Naive B cell (primary cell): ENCODE data around the gene FALEC. TPM values are rescaled to one million over a fixed set of nuclear protein-coding genes. Genes with fewer than 3 reads are reported as not detected.
A peak's percentile ranks its signal among the peaks of the same experiment; 100 is the strongest.

Experiments used
- ATAC-seq, 2 donors: fragments of 150-1000 bp; cut with Tn5 transposase; 2 replicates each; pipeline ENCODE4 v1.10.0; 2021; ENCODE audit warnings: low read depth in 2 of 2, mild to moderate bottlenecking in 2 of 2, moderate library complexity in 2 of 2
- DNase-seq: peaks from one replicate; pipeline ENCODE4 v3.0.0; 2022
- H3K27ac Mint-ChIP-seq, 6 donors: one replicate each; pipeline ENCODE4 v1.8.0; 2020 to 2022; ENCODE audit warnings: mild to moderate bottlenecking in 6 of 6, mixed read lengths in 6 of 6, moderate library complexity in 5 of 6, inconsistent platforms in 2 of 6
- H3K27me3 Mint-ChIP-seq, 3 donors: one replicate each; pipeline ENCODE4 v1.8.0; 2021 to 2022; ENCODE audit warnings: mixed read lengths in 3 of 3, mild to moderate bottlenecking in 1 of 3
- H3K36me3 Mint-ChIP-seq, 2 donors: one replicate each; pipeline ENCODE4 v1.8.0; 2020 to 2022; ENCODE audit warnings: mixed read lengths in 2 of 2, inconsistent platforms in 1 of 2, mild to moderate bottlenecking in 1 of 2
- H3K4me1 Mint-ChIP-seq, 3 donors: one replicate each; pipeline ENCODE4 v1.8.0; 2020 to 2022; ENCODE audit warnings: mixed read lengths in 3 of 3, inconsistent platforms in 1 of 3, mild to moderate bottlenecking in 1 of 3, moderate library complexity in 1 of 3
- H3K4me3 Mint-ChIP-seq, 8 donors: one replicate each; pipeline ENCODE4 v1.8.0; 2020 to 2022; ENCODE audit warnings: mild to moderate bottlenecking in 8 of 8, mixed read lengths in 8 of 8, moderate library complexity in 8 of 8, inconsistent platforms in 2 of 8
- H3K9me3 Mint-ChIP-seq, 7 donors: one replicate each; pipeline ENCODE4 v1.8.0; 2020 to 2022; ENCODE audit warnings: mixed read lengths in 7 of 7, mild to moderate bottlenecking in 5 of 7, inconsistent platforms in 2 of 7, moderate library complexity in 1 of 7
- polyA plus RNA-seq, 6 donors: library from polyadenylated mRNA; unstranded; fragments of 300-500 nt; fragmentation: Illumina TruSeq; gene quantifications; one replicate each; pipeline ENCODE4 v1.2.3, GENCODE V29; 2021; ENCODE audit warnings: low read depth in 6 of 6

FALEC gene
- polyA plus RNA-seq, 6 donors from 2014 or later = 0.68 to 2.6 (median 1.3) TPM; not detected in 2

GRCh38 chr1:150486966-150487762, 28.4 kb upstream of the FALEC start, which contains the start of gene TARS2:
TARS2 (plus strand) TSS chr1:150487419; CDS start chr1:150487451, 32 bp downstream.
- peak; percentile 98 to 99 for ATAC-seq
- peak within 1 kb of the TSS; percentile 97 to 99 (median 99) for H3K27ac Mint-ChIP-seq
- no peaks in the 10 kb centered on the region for H3K9me3 Mint-ChIP-seq

DNA sequence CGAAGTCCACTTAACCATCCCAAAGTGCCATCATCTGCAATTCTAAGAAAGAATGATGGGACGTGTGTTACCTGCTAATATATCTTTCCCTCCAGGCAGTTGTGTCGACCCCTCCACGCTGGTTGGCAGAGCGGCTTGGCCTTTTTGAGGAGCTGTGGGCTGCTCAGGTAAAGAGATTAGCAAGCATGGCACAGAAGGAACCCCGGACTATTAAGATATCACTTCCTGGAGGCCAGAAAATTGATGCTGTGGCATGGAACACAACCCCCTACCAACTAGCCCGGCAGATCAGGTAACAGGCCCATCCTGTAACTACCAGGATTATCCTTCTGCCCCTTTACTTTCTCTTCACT, 27.8 kb upstream of the FALEC start:
- peak overlapping the region; percentile 95 to 100 (median 98) for H3K4me3 Mint-ChIP-seq
- no peak for DNase-seq
- ATAC-seq = no peak
- H3K27ac Mint-ChIP-seq = peak overlapping the region; percentile 97 to 99 (median 99)
- H3K4me1 Mint-ChIP-seq = peaks cover 16 to 25% (median 22%) of the 10 kb centered on the region in 3 donors
- H3K9me3 Mint-ChIP-seq = no peaks in the 10 kb centered on the region
- peaks cover 18 to 22% of the 10 kb centered on the region in 2 donors for H3K36me3 Mint-ChIP-seq
- no peaks in the 10 kb centered on the region for H3K27me3 Mint-ChIP-seq

More at GRCh38 chr1:150486966-150487762, 28.4 kb upstream of the FALEC start, which contains the start of gene TARS2:
- Mint-ChIP-seq H3K4me1 (peaks cover 16 to 25% (median 22%) of the 10 kb centered on the region in 3 donors), H3K27me3 (no peaks in the 10 kb centered on the region), H3K36me3 (peaks cover 18 to 22% of the 10 kb centered on the region in 2 donors), H3K4me3 (peak within 1 kb of the TSS; percentile 95 to 100 (median 98))
- peak; percentile 96 for DNase-seq

DNA sequence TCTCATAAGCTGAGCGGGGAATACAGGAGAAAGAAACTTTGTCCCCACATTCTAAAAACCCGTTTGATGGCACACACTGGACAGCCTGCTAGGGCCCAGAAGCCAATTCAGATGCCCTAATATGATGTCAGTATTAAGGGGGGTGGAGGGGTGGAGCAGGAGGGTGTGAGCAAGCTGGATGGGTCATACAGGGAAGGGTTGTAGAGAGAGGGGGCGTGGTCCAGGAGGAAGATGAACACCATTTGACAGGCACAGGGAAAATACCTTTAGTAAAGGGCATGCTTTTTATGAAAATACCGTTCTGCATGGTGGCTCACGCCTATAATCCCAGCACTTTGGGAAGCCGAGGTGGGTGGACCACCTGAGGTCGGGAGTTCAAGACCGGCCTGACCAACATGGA, 22.4 kb upstream of the FALEC start:
- H3K27ac Mint-ChIP-seq = no peak overlapping the region
- no peaks in the 10 kb centered on the region for H3K9me3 Mint-ChIP-seq
- peaks cover 7 to 16% (median 10%) of the 10 kb centered on the region in 3 donors for H3K4me1 Mint-ChIP-seq
- DNase-seq (no peak), ATAC-seq (no peak)
- H3K36me3 Mint-ChIP-seq = peaks cover 18 to 31% of the 10 kb centered on the region in 2 donors
- H3K4me3 Mint-ChIP-seq = no peak overlapping the region
- no peaks in the 10 kb centered on the region for H3K27me3 Mint-ChIP-seq

DNA sequence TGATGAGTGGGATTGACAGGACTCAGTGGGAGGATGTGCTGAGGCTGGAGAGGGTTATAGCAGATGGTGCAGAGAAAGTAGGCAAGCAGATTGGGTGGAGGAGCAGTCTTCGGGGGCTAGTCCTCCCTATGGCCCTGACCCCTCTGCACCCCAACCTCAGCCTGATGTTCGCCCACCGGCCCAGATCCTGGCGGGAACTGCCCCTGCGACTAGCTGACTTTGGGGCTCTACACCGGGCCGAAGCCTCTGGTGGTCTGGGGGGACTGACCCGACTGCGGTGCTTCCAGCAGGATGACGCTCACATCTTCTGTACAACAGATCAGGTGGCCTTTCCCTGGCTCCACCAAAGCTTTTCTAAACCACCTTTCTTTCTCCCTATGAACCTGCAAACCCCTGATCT, 17.2 kb upstream of the FALEC start:
- H3K27me3 Mint-ChIP-seq = no peaks in the 10 kb centered on the region
- H3K4me1 Mint-ChIP-seq = peaks cover 0 to 4% (median 0%) of the 10 kb centered on the region in 3 donors
- peaks cover 8 to 40% of the 10 kb centered on the region in 2 donors for H3K36me3 Mint-ChIP-seq
- no peaks in the 10 kb centered on the region for H3K9me3 Mint-ChIP-seq
- H3K27ac Mint-ChIP-seq = peak overlapping the region in 1 of 6 donors; percentile 35
- ATAC-seq (no peak), DNase-seq (no peak)
- H3K4me3 Mint-ChIP-seq = no peak overlapping the region

GRCh38 chr1:150505431-150505830, 10.1 kb upstream of the FALEC start:
- no peak for DNase-seq
- H3K27me3 Mint-ChIP-seq = no peaks in the 10 kb centered on the region
- H3K36me3 Mint-ChIP-seq = peaks cover 12 to 34% of the 10 kb centered on the region in 2 donors
- H3K9me3 Mint-ChIP-seq = no peaks in the 10 kb centered on the region
- ATAC-seq = no peak
- H3K27ac Mint-ChIP-seq = no peak overlapping the region
- no peak overlapping the region for H3K4me3 Mint-ChIP-seq
- H3K4me1 Mint-ChIP-seq = peaks cover 0 to 7% (median 6%) of the 10 kb centered on the region in 3 donors

DNA sequence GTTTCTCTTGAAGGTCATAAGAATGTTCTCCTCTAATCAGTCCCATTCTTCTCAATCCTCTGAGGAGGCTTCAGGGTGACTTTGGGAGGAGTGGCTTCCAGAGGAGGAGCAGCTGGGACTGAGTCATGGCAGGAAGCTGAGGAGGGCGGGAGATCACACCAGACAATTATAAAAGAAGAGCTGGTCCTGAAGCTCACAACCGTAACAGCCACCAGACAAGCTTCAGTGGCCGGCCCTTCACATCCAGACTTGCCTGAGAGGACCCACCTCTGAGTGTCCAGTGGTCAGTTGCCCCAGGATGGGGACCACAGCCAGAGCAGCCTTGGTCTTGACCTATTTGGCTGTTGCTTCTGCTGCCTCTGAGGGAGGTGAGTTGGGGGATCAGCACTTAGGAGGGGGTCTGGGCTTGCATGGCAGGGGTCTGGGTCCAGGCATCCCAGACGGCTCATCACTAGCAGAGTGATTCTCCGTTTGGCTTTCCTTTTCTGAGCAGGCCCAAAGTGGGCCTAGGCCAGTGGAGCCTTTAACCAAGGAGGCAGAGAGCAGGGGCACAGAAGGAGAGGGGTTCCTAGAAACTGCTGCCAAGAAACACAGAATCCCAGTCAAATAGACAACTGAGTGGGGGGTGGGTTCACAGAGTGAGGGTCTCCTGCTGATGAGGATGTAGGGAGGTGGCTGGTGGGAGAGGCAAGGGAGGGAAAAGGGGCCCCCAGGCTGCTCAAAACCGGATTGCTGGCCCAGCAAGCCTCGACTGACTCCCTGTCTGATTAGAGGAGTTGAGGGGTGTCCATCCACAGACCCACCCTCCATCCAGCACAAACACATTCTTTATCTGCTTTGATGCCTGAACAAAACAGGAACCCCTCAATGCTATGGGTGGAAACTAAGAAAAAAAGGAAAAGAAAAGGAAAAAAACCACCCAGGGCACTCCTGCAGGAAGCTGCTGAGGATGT, 7.4 kb upstream of the FALEC start, which contains the start of gene ECM1:
TSS of gene ECM1 (plus strand) at position 198 of the 953 bp plus-strand sequence. CDS start at position 299, 101 bp downstream.
- peaks cover 0 to 13% (median 11%) of the 10 kb centered on the region in 3 donors for H3K4me1 Mint-ChIP-seq
- ATAC-seq (no peak), DNase-seq (no peak)
- H3K9me3 Mint-ChIP-seq = no peaks in the 10 kb centered on the region
- H3K4me3 Mint-ChIP-seq = no peak within 1 kb of the TSS
- no peaks in the 10 kb centered on the region for H3K27me3 Mint-ChIP-seq
- H3K36me3 Mint-ChIP-seq = peaks cover 8 to 27% of the 10 kb centered on the region in 2 donors
- peak within 1 kb of the TSS in 4 of 6 donors; percentile 46 to 80 (median 58) for H3K27ac Mint-ChIP-seq

- Mint-ChIP-seq H3K36me3 (peaks cover 8 to 23% of the 10 kb centered on the region in 2 donors), H3K9me3 (no peaks in the 10 kb centered on the region), H3K27me3 (no peaks in the 10 kb centered on the region), H3K4me3 (no peak overlapping the region), H3K4me1 (peaks cover under 1 to 13% (median 11%) of the 10 kb centered on the region in 3 donors), H3K27ac (peak overlapping the region in 2 of 6 donors; percentile 42 to 47)
- ATAC-seq (no peak), DNase-seq (no peak)
Measured at GRCh38 chr1:150508982-150509381, 6.6 kb upstream of the FALEC start.

DNA sequence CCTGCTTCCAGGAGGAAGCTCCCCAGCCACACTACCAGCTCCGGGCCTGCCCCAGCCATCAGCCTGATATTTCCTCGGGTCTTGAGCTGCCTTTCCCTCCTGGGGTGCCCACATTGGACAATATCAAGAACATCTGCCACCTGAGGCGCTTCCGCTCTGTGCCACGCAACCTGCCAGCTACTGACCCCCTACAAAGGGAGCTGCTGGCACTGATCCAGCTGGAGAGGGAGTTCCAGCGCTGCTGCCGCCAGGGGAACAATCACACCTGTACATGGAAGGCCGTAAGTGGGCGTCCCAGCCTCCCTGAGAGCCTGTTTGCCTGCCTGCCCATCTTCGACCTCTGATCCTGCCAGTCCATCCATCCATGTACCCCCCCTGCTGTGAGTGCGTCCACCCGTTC, 4.0 kb upstream of the FALEC start:
- H3K9me3 Mint-ChIP-seq = no peaks in the 10 kb centered on the region
- peak overlapping the region in 3 of 6 donors; percentile 26 to 84 (median 53) for H3K27ac Mint-ChIP-seq
- no peak for ATAC-seq
- H3K4me1 Mint-ChIP-seq = peaks cover 14 to 30% (median 26%) of the 10 kb centered on the region in 3 donors
- H3K36me3 Mint-ChIP-seq = peaks cover 0 to 7% of the 10 kb centered on the region in 2 donors
- no peak for DNase-seq
- peak overlapping the region in 2 of 8 donors; percentile 68 to 84 for H3K4me3 Mint-ChIP-seq
- H3K27me3 Mint-ChIP-seq = no peaks in the 10 kb centered on the region

- Mint-ChIP-seq H3K4me3 (peak overlapping the region in 2 of 8 donors; percentile 62 to 84), H3K36me3 (peaks cover 0 to 7% of the 10 kb centered on the region in 2 donors), H3K9me3 (no peaks in the 10 kb centered on the region), H3K27ac (peak overlapping the region in 2 of 6 donors; percentile 53 to 84), H3K4me1 (peaks cover 20 to 35% (median 30%) of the 10 kb centered on the region in 3 donors), H3K27me3 (no peaks in the 10 kb centered on the region)
- DNase-seq (no peak), ATAC-seq (no peak)
Measured at GRCh38 chr1:150511985-150512660, 3.4 kb upstream of the FALEC start.

- H3K27ac Mint-ChIP-seq = peak overlapping the region in 2 of 6 donors; percentile 47 to 74
- DNase-seq (no peak), ATAC-seq (no peak)
- no peaks in the 10 kb centered on the region for H3K27me3 Mint-ChIP-seq
- H3K9me3 Mint-ChIP-seq = no peaks in the 10 kb centered on the region
- peaks cover 27 to 43% (median 37%) of the 10 kb centered on the region in 3 donors for H3K4me1 Mint-ChIP-seq
- H3K4me3 Mint-ChIP-seq = peak overlapping the region in 2 of 8 donors; percentile 62 to 84
- H3K36me3 Mint-ChIP-seq = peaks cover 0 to 3% of the 10 kb centered on the region in 2 donors
Measured at GRCh38 chr1:150512846-150513245, 2.7 kb upstream of the FALEC start.

DNA sequence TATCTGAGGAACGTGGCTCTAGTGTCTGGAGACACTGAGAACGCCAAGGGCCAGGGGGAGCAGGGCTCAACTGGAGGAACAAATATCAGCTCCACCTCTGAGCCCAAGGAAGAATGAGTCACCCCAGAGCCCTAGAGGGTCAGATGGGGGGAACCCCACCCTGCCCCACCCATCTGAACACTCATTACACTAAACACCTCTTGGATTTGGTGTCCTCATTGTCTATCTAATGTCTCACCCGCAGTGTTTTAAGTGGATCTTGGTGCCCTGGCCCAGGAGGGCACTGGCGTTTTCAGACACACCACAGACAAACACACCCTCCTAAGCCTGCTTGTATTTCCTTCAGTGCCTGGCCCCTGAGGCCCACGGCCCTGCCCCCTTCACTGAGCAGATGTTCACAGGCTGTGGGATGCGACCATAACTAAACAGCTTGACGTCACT, 2.2 kb upstream of the FALEC start:
- no peak for DNase-seq
- Mint-ChIP-seq H3K4me3 (peak overlapping the region in 3 of 8 donors; percentile 55 to 90 (median 84)), H3K27me3 (no peaks in the 10 kb centered on the region), H3K4me1 (peaks cover 28 to 43% (median 37%) of the 10 kb centered on the region in 3 donors), H3K36me3 (no peaks in the 10 kb centered on the region), H3K9me3 (no peaks in the 10 kb centered on the region), H3K27ac (peak overlapping the region in 3 of 6 donors; percentile 47 to 74 (median 60))
- no peak for ATAC-seq

DNA sequence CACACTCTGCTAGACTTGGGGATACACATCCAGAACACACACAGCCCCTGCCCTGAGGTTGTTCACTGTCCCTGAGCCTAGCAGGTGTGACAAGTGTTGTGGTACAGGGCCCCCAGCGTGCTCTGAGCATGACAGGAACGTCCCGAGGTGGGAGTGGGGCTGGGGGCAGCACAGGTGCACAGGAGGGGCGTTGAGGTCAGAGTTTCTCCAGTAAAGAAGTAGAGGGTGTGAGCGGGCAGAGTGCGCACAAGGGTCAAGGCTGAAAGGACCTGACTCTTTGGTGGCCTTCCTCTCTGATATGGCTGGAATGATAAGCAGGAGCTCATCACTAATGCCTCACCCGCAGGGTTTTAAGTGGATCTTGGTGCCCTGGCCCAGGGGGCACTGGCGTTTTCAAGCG, 1.3 kb upstream of the FALEC start:
- H3K4me3 Mint-ChIP-seq = peak overlapping the region; percentile 74 to 96 (median 92)
- H3K4me1 Mint-ChIP-seq = peaks cover 28 to 43% (median 37%) of the 10 kb centered on the region in 3 donors
- ATAC-seq (no peak), DNase-seq (no peak)
- H3K36me3 Mint-ChIP-seq = no peaks in the 10 kb centered on the region
- H3K9me3 Mint-ChIP-seq = no peaks in the 10 kb centered on the region
- H3K27ac Mint-ChIP-seq = peak overlapping the region in 4 of 6 donors; percentile 6 to 95 (median 62)
- no peaks in the 10 kb centered on the region for H3K27me3 Mint-ChIP-seq
